AG04450 (cell line): ENCODE measurements around the gene PRIM1. TPM values are rescaled to one million over a fixed set of nuclear protein-coding genes. Genes with fewer than 3 reads are reported as not detected.

Experiments
- CTCF ChIA-PET: fragments of 300-600, 350-600 bp; formaldehyde crosslinking; extraction: SDS; loops from one replicate; lab custom pipeline; 2022; ENCODE audit warnings: antibody characterized with exemption, inconsistent platforms; lab: Charles Lee
- POLR2A ChIA-PET: fragments of 350-600 bp; formaldehyde crosslinking; extraction: SDS; loops from one replicate; lab custom pipeline; 2021; ENCODE audit warnings: antibody characterized with exemption, inconsistent platforms; lab: Yijun Ruan, JAX
- DNase-seq: peaks from one replicate; pipeline ENCODE4 v3.0.0-alpha.2; 2011; ENCODE audit warnings: low read depth, low spot score
- H3K27ac ChIP-seq: one replicate; pipeline ENCODE4 v1.5.1; 2012; ENCODE audit warnings: low read depth, low read length, control low read depth
- H3K27me3 ChIP-seq: one replicate; pipeline ENCODE4 v1.6.0; 2012; ENCODE audit warnings: low read length; ENCODE audit not compliant: control insufficient read depth, insufficient read depth
- H3K4me3 ChIP-seq: 2 replicates; pipeline ENCODE4 v1.5.1; 2011; ENCODE audit warnings: mild to moderate bottlenecking, low read depth, low read length, control low read depth
- H3K9me3 ChIP-seq: 2 replicates; pipeline ENCODE4 v1.5.1; 2012; ENCODE audit warnings: low read length; ENCODE audit not compliant: control insufficient read depth, insufficient read depth
- polyA plus RNA-seq: library from polyadenylated mRNA; depleted of rRNA; stranded (reverse); fragments of >200 nt; gene quantifications from 2 replicates; pipeline ENCODE4 v1.2.3, GENCODE V29; 2011; rRNA removed
- TF ChIP-seq, protein P1 (sequence below): IDR thresholded peaks from 2 replicates; pipeline ENCODE4 v1.5.1; 2011; ENCODE audit warnings: low read depth, low read length, control low read depth, inconsistent platforms

PRIM1 gene
- polyA plus RNA-seq, 1 experiment, result 6.2 TPM

GRCh38 chr12:56682323-56682722, 69.8 kb downstream of the PRIM1 start:
- no peaks in the 10 kb centered on the region for H3K27me3 ChIP-seq
- H3K4me3 ChIP-seq, result no peak overlapping the region
- ChIA-PET POLR2A (interaction anchor here (0.6 to 0.7 kb wide), 2 partner anchors 46 to 61 kb away, joined by 4 to 5 read pairs; no protein-coding TSS in a partner anchor), CTCF (interaction anchor here (0.7 kb wide), 1 partner anchor 311 kb away, joined by 3 read pairs; no protein-coding TSS in a partner anchor)
- peaks cover 6% of the 10 kb centered on the region; the same call in 1 of the 2 replicates for H3K9me3 ChIP-seq
- TF ChIP-seq, protein P1, sequence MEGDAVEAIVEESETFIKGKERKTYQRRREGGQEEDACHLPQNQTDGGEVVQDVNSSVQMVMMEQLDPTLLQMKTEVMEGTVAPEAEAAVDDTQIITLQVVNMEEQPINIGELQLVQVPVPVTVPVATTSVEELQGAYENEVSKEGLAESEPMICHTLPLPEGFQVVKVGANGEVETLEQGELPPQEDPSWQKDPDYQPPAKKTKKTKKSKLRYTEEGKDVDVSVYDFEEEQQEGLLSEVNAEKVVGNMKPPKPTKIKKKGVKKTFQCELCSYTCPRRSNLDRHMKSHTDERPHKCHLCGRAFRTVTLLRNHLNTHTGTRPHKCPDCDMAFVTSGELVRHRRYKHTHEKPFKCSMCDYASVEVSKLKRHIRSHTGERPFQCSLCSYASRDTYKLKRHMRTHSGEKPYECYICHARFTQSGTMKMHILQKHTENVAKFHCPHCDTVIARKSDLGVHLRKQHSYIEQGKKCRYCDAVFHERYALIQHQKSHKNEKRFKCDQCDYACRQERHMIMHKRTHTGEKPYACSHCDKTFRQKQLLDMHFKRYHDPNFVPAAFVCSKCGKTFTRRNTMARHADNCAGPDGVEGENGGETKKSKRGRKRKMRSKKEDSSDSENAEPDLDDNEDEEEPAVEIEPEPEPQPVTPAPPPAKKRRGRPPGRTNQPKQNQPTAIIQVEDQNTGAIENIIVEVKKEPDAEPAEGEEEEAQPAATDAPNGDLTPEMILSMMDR, result no peak
- no peak overlapping the region for H3K27ac ChIP-seq
- DNase-seq, result no peak

Other genes starting within 250 kb of the PRIM1 start
- gene RBMS2, start 230.5 kb downstream of the PRIM1 start, polyA plus RNA-seq, result 96.4 and 117 TPM in 2 replicates
- gene BAZ2A, start 122.0 kb downstream of the PRIM1 start, polyA plus RNA-seq, result 43.9 and 52.8 TPM in 2 replicates
- gene ATP5F1B, start 106.3 kb downstream of the PRIM1 start, polyA plus RNA-seq, result 974 and 975 TPM in 2 replicates
- gene PTGES3, start 64.0 kb downstream of the PRIM1 start, polyA plus RNA-seq, result 80.1 and 112 TPM in 2 replicates
- 596 and 723 TPM in 2 replicates for gene NACA, start 27.0 kb downstream of the PRIM1 start, polyA plus RNA-seq
- 4.7 and 4.8 TPM in 2 replicates for gene HSD17B6, start 11.0 kb upstream of the PRIM1 start, polyA plus RNA-seq
- not detected in 2 replicates for gene SDR9C7, start 182.1 kb upstream of the PRIM1 start, polyA plus RNA-seq
- gene RDH16, start 205.3 kb upstream of the PRIM1 start, polyA plus RNA-seq, result 0.06 TPM in 1 of 2 replicates, not detected in the other